H1 (cell line): ENCODE measurements around the gene PDSS1. TPM values are rescaled to one million over a fixed set of nuclear protein-coding genes. Genes with fewer than 3 reads are reported as not detected.

Experiments
- CTCF ChIA-PET: fragments of 300-600 bp; sonication (Branson Sonifier 250); formaldehyde crosslinking; loops from one replicate; lab custom pipeline; 2021; ENCODE audit not compliant: partially characterized antibody; lab: Charles Lee
- POLR2A ChIA-PET: fragments of 300-600 bp; sonication (Branson Sonifier 250); formaldehyde crosslinking; loops from one replicate; lab custom pipeline; 2021; ENCODE audit warnings: inconsistent platforms; ENCODE audit not compliant: partially characterized antibody; lab: Charles Lee
- DNase-seq, 2 experiments: peaks; one replicate each; pipeline versions ENCODE4 v3.0.0 to v3.0.0-alpha.2; 2010 to 2022; ENCODE audit warnings: low spot score in 2 of 2, low read depth in 1 of 2, mixed read lengths in 1 of 2
- FAIRE-seq: peaks from 2 replicates; lab custom pipeline; 2011; peaks lifted over from hg19 to GRCh38; lab: Jason Lieb, UNC
- H2AFZ ChIP-seq: 2 replicates; pipeline ENCODE4 v1.8.1; 2012; ENCODE audit warnings: low read length, inconsistent platforms
- H2AK5ac ChIP-seq: 2 replicates; pipeline ENCODE4 v1.6.1; 2013; ENCODE audit warnings: low read depth, low read length
- H2BK120ac ChIP-seq: replicated peaks from 2 replicates; pipeline ENCODE3; 2013; ENCODE audit warnings: low read depth, low read length, inconsistent platforms
- H2BK12ac ChIP-seq: 2 replicates; pipeline ENCODE4 v1.6.1; 2013; ENCODE audit warnings: low read depth, low read length
- H2BK15ac ChIP-seq: 2 replicates; pipeline ENCODE4 v1.6.1; 2013; ENCODE audit warnings: low read length
- H2BK20ac ChIP-seq: 2 replicates; pipeline ENCODE4 v1.6.1; 2013; ENCODE audit warnings: low read length
- H2BK5ac ChIP-seq: 2 replicates; pipeline ENCODE4 v1.6.1; 2013; ENCODE audit warnings: low read depth, low read length
- H3K14ac ChIP-seq: 2 replicates; pipeline ENCODE4 v1.6.1; 2013; ENCODE audit warnings: inconsistent platforms; ENCODE audit not compliant: insufficient read length
- H3K18ac ChIP-seq: 2 replicates; pipeline ENCODE4 v1.6.1; 2013; ENCODE audit warnings: low read length; ENCODE audit errors: extremely low read depth
- H3K23ac ChIP-seq: 2 replicates; pipeline ENCODE4 v1.6.1; 2013; ENCODE audit warnings: inconsistent platforms; ENCODE audit not compliant: insufficient read length
- H3K23me2 ChIP-seq: 2 replicates; pipeline ENCODE4 v1.6.1; 2013; ENCODE audit warnings: low read depth, low read length
- H3K27ac ChIP-seq: 2 replicates; pipeline ENCODE4 v1.6.1; 2011; ENCODE audit warnings: low read depth, low read length, inconsistent platforms
- H3K27me3 ChIP-seq, 4 experiments: replicated peaks in 1 of 4; 1 replicate in 1 of 4; 2 replicates in 3 of 4; pipeline versions ENCODE4 v1.6.1 to v1.8.1; 2011 to 2013; ENCODE audit warnings: low read length in 3 of 4, mild to moderate bottlenecking in 3 of 4, inconsistent platforms in 2 of 4, mixed read lengths in 2 of 4, moderate library complexity in 1 of 4; ENCODE audit not compliant: control insufficient read depth in 3 of 4, insufficient read depth in 3 of 4; ENCODE audit errors: extremely low read depth in 1 of 4
- H3K36me3 ChIP-seq, 4 experiments: 2 replicates each; pipeline versions ENCODE4 v1.6.1 to v1.8.1; 2011 to 2013; ENCODE audit warnings: mild to moderate bottlenecking in 4 of 4, low read length in 3 of 4, moderate library complexity in 2 of 4, control low read depth in 1 of 4, inconsistent platforms in 1 of 4; ENCODE audit not compliant: insufficient read depth in 4 of 4, control insufficient read depth in 2 of 4
- H3K4ac ChIP-seq: replicated peaks from 2 replicates; pipeline ENCODE3; 2013; ENCODE audit warnings: low read length, low read depth, mixed read lengths, inconsistent platforms; ENCODE audit not compliant: insufficient read length
- H3K4me1 ChIP-seq, 4 experiments: replicated peaks in 1 of 4; 1 replicate in 1 of 4; 2 replicates in 3 of 4; pipeline versions ENCODE4 v1.6.1 to v1.8.1; 2011 to 2013; ENCODE audit warnings: low read length in 3 of 4, inconsistent platforms in 2 of 4, mixed read lengths in 1 of 4; ENCODE audit not compliant: insufficient read depth in 4 of 4, control insufficient read depth in 3 of 4
- H3K4me2 ChIP-seq, 2 experiments: 2 replicates each; pipeline versions ENCODE4 v1.6.1 to v1.8.1; 2011 to 2013; ENCODE audit warnings: low read depth in 2 of 2, low read length in 2 of 2, control low read depth in 1 of 2, inconsistent platforms in 1 of 2, mild to moderate bottlenecking in 1 of 2; ENCODE audit not compliant: insufficient read depth in 1 of 2
- H3K4me3 ChIP-seq, 4 experiments: fragments of 200-600, 300-600 bp in 1 of 4; sonication (generic), shearing (Covaris generic), sonication (Bioruptor Twin) in 1 of 4; 2 replicates each; pipeline versions ENCODE4 v1.5.1 to v1.8.1; 2011 to 2016; ENCODE audit warnings: low read length in 4 of 4, low read depth in 3 of 4, control low read depth in 2 of 4, inconsistent platforms in 2 of 4, mild to moderate bottlenecking in 2 of 4, mixed read lengths in 1 of 4, moderate library complexity in 1 of 4; ENCODE audit not compliant: insufficient read depth in 2 of 4; ENCODE audit errors: extremely low read depth in 1 of 4
- H3K56ac ChIP-seq: replicated peaks from 2 replicates; pipeline ENCODE3; 2013; ENCODE audit warnings: low read depth, mild to moderate bottlenecking, mixed read lengths, low read length, inconsistent platforms; ENCODE audit not compliant: insufficient read length
- H3K79me1 ChIP-seq: 2 replicates; pipeline ENCODE4 v1.6.1; 2013; ENCODE audit warnings: low read depth, low read length, control low read depth
- H3K79me2 ChIP-seq, 2 experiments: 2 replicates each; pipeline versions ENCODE4 v1.6.1 to v1.8.1; 2012 to 2013; ENCODE audit warnings: low read length in 2 of 2, mild to moderate bottlenecking in 2 of 2, inconsistent platforms in 1 of 2; ENCODE audit not compliant: insufficient read depth in 2 of 2, control insufficient read depth in 1 of 2
- H3K9ac ChIP-seq, 4 experiments: replicated peaks in 1 of 4; 1 replicate in 1 of 4; 2 replicates in 3 of 4; pipeline versions ENCODE4 v1.6.1 to v1.8.1; 2011 to 2013; ENCODE audit warnings: low read depth in 3 of 4, low read length in 3 of 4, control low read depth in 2 of 4, mild to moderate bottlenecking in 2 of 4, moderate library complexity in 2 of 4, inconsistent platforms in 1 of 4; ENCODE audit errors: extremely low read depth in 1 of 4
- H3K9me3 ChIP-seq, 2 experiments: 2 replicates each; pipeline versions ENCODE4 v1.6.1 to v1.8.1; 2012 to 2013; ENCODE audit warnings: mild to moderate bottlenecking in 2 of 2, moderate library complexity in 2 of 2, control low read depth in 1 of 2, inconsistent platforms in 1 of 2, low read depth in 1 of 2, low read length in 1 of 2, mixed read lengths in 1 of 2; ENCODE audit not compliant: insufficient read depth in 2 of 2
- H4K20me1 ChIP-seq, 2 experiments: replicated peaks in 1 of 2; 2 replicates each; pipeline versions ENCODE3 to v1.8.1; 2011 to 2013; ENCODE audit warnings: inconsistent platforms in 2 of 2, low read length in 2 of 2, mild to moderate bottlenecking in 1 of 2; ENCODE audit not compliant: insufficient read depth in 2 of 2, control insufficient read depth in 1 of 2
- H4K5ac ChIP-seq: 2 replicates; pipeline ENCODE4 v1.6.1; 2013; ENCODE audit warnings: low read length, low read depth, mixed read lengths, inconsistent platforms; ENCODE audit not compliant: insufficient read length
- H4K8ac ChIP-seq: 2 replicates; pipeline ENCODE4 v1.8.0; 2013; ENCODE audit warnings: mild to moderate bottlenecking, moderate library complexity, low read length, inconsistent platforms; ENCODE audit not compliant: insufficient read depth; ENCODE audit errors: extremely low read depth
- H4K91ac ChIP-seq: replicated peaks from 2 replicates; pipeline ENCODE3; 2013; ENCODE audit warnings: low read length, mixed read lengths, inconsistent platforms; ENCODE audit not compliant: insufficient read length
- JUND ChIP-seq: IDR thresholded peaks from 2 replicates; pipeline ENCODE4 v1.6.1; 2011; ENCODE audit warnings: mild to moderate bottlenecking, improper control_type of control experiment, low read length
- SIN3A ChIP-seq, 2 experiments: IDR thresholded peaks in 1 of 2; conservative IDR thresholded peaks in 1 of 2; 2 replicates each; pipeline ENCODE4 v1.6.1; 2011 to 2012; ENCODE audit warnings: low read length in 2 of 2, improper control_type of control experiment in 1 of 2, low read depth in 1 of 2, mild to moderate bottlenecking in 1 of 2
- SIRT6 ChIP-seq: IDR thresholded peaks from one replicate; pipeline ENCODE4 v1.7.1; 2012; ENCODE audit warnings: low read length, inconsistent platforms
- WGBS, 2 experiments: shearing (Covaris generic) in 1 of 2; methylation state at CpG; one replicate each; pipeline versions ENCODE4 v1.1.6 to v1.1.7; 2013 to 2015; ENCODE audit warnings: low lambda C conversion rate in 2 of 2, mixed read lengths in 2 of 2, inconsistent platforms in 1 of 2, low coverage in 1 of 2, missing lambda C conversion rate in 1 of 2; ENCODE audit not compliant: insufficient replicate concordance in 2 of 2, insufficient coverage in 1 of 2, insufficient read length in 1 of 2; ENCODE audit errors: extremely low coverage in 1 of 2, missing lambda C conversion rate in 1 of 2; 5-methylcytosine and 5-hydroxymethylcytosine counted together
- polyA plus RNA-seq, 7 experiments: library from polyadenylated mRNA; depleted of rRNA in 3 of 7; stranded (reverse) in 5 of 7; unstranded in 2 of 7; fragments of >200 nt in 5 of 7; fragments of 200-250 nt in 2 of 7; gene quantifications; 1 replicate in 5 of 7; 2 replicates in 1 of 7; 4 replicates in 1 of 7; pipeline versions ENCODE4 v1.2.1 to v1.2.3, GENCODE V29; 2011 to 2013; ENCODE audit warnings: missing spikeins in 2 of 7, mixed read lengths in 2 of 7
- total RNA-seq: library from RNA; stranded (reverse); fragmentation: NEBNext Ultra II Directional; extraction: Animal tissue kit (Norgen Biotek cat#: 25700); gene quantifications from 2 replicates; pipeline ENCODE4 v1.2.1, GENCODE V29; 2021

The PDSS1 gene
- total and polyA plus RNA-seq, 2 of the 8 experiments (the other 6 are each of a cell fraction or from before 2014, with no cell fraction given), result 21.3 to 26.0 TPM

DNA sequence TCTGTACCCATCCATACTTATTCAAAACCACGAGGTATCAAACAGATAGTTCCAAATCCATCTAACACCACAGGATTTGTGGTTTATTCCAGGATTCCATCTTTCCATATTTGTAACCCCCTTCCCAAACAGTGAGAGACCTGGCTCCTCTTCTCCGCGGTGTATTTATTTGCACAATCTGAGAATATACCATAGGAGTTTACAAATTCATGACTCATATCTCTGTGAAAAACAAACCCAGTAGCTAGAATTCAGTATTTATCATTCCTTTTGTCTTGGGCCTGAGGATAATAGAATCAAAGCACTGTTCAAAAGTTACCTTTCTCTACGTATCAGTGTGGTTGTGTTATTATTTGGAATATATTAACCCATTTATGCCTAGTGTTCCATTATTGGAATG lies 31.9 kb downstream of the PDSS1 start:
- H2BK12ac ChIP-seq, result no peak overlapping the region
- H2BK15ac ChIP-seq, result no peak overlapping the region
- no peak overlapping the region for H3K4me2 ChIP-seq
- no peaks in the 10 kb centered on the region for H3K23me2 ChIP-seq
- POLR2A ChIA-PET, result no interaction called here
- H3K9me3 ChIP-seq, result no peaks in the 10 kb centered on the region
- H3K18ac ChIP-seq, result no peak overlapping the region
- FAIRE-seq (no peak), DNase-seq (no peak)
- H2BK5ac ChIP-seq, result no peak overlapping the region
- TF ChIP-seq SIN3A (conservative IDR thresholded peaks at IDR 0.05 in 1 of 2, IDR thresholded peaks at IDR 0.05 in 1 of 2; ENCODE audit: low read depth in 1 of 2, low read length in 2 of 2) (no peak), JUND (no peak), SIRT6 (no peak)
- WGBS, 2 experiments, result 96% methylated on average over 4 of the region's 4 CpGs; no CpG with 5 or more reads in 1 of the 2 experiments
- H4K8ac ChIP-seq, result no peak overlapping the region
- H4K20me1 ChIP-seq, result no peaks in the 10 kb centered on the region
- H2BK20ac ChIP-seq, result no peak overlapping the region
- H3K27ac ChIP-seq, result no peak overlapping the region
- no peak overlapping the region for H2AFZ ChIP-seq
- peaks cover 0 to 32% (median 15%) of the 10 kb centered on the region in 4 experiments; a peak in 5 of 8 replicates for H3K36me3 ChIP-seq
- H2AK5ac ChIP-seq, result no peak overlapping the region
- no peak overlapping the region for H3K9ac ChIP-seq
- H4K91ac ChIP-seq, result no peak overlapping the region
- H3K56ac ChIP-seq, result no peak overlapping the region
- CTCF ChIA-PET, result interaction anchor here (0.7 to 8.2 kb wide), 6 partner anchors 11 to 184 kb away, joined by 3 to 147 read pairs (median 4); no protein-coding TSS in a partner anchor
- no peaks in the 10 kb centered on the region for H3K79me1 ChIP-seq
- peaks cover 0 to 4% (median 2%) of the 10 kb centered on the region in 4 experiments; a peak in 2 of 7 replicates for H3K4me1 ChIP-seq
- no peak overlapping the region for H2BK120ac ChIP-seq
- H4K5ac ChIP-seq, result no peak overlapping the region
- H3K23ac ChIP-seq, result no peak overlapping the region
- H3K27me3 ChIP-seq, result no peaks in the 10 kb centered on the region
- no peak overlapping the region for H3K4ac ChIP-seq
- no peak overlapping the region for H3K4me3 ChIP-seq
- H3K79me2 ChIP-seq, result no peaks in the 10 kb centered on the region
- no peak overlapping the region for H3K14ac ChIP-seq
